GM12878 (cell line): ENCODE measurements around the gene PAN3. TPM values are rescaled to one million over a fixed set of nuclear protein-coding genes. Genes with fewer than 3 reads are reported as not detected.

Experiments used
- CEBPB ChIP-seq, 2 experiments: fragments of 150-350 bp in 1 of 2; IDR thresholded peaks; 2 replicates each; pipeline ENCODE4 v1.6.1; 2012 to 2014; ENCODE audit warnings: low read depth in 2 of 2, low read length in 2 of 2, borderline replicate concordance in 1 of 2, inconsistent platforms in 1 of 2
- CEBPZ ChIP-seq: fragments of 150-350 bp; IDR thresholded peaks from 2 replicates; pipeline ENCODE4 v1.6.1; 2016; ENCODE audit warnings: low read depth, low read length
- CHD2 ChIP-seq: IDR thresholded peaks from 2 replicates; pipeline ENCODE4 v1.6.1; 2011; ENCODE audit warnings: low read depth, low read length, improper control_type of control experiment, borderline replicate concordance
- ETV6 ChIP-seq, 2 experiments: fragments of 450-650 bp in 1 of 2; IDR thresholded peaks in 1 of 2; conservative IDR thresholded peaks in 1 of 2; 2 replicates each; pipeline ENCODE4 v1.6.1; 2014; ENCODE audit warnings: antibody characterized with exemption in 1 of 2, borderline replicate concordance in 1 of 2, low read depth in 1 of 2, mild to moderate bottlenecking in 1 of 2, moderate library complexity in 1 of 2
- FOXM1 ChIP-seq: IDR thresholded peaks from 2 replicates; pipeline ENCODE4 v1.6.1; 2012; ENCODE audit warnings: low read depth, mild to moderate bottlenecking, inconsistent platforms, low read length, moderate library complexity
- HDAC6 ChIP-seq: fragments of 200-600 bp; sonication (generic); IDR thresholded peaks from one replicate; pipeline ENCODE4 v1.8.0; 2017; ENCODE audit warnings: antibody characterized with exemption; ENCODE audit not compliant: unreplicated experiment
- IRF4 ChIP-seq: IDR thresholded peaks from 2 replicates; pipeline ENCODE4 v1.6.1; 2011; ENCODE audit warnings: low read depth, low read length
- KLF5 ChIP-seq: fragments of 450-650 bp; IDR thresholded peaks from 2 replicates; pipeline ENCODE4 v1.6.1; 2014; ENCODE audit warnings: mild to moderate bottlenecking; ENCODE audit not compliant: partially characterized antibody
- MYC ChIP-seq: IDR thresholded peaks from 2 replicates; pipeline ENCODE4 v1.6.1; 2011; ENCODE audit warnings: mild to moderate bottlenecking, low read length, moderate library complexity, inconsistent platforms; ENCODE audit not compliant: insufficient read depth, insufficient replicate concordance, insufficient read length, severe bottlenecking
- NR2C1 ChIP-seq: fragments of 450-650 bp; IDR thresholded peaks from 2 replicates; pipeline ENCODE4 v1.6.1; 2017; ENCODE audit warnings: antibody characterized with exemption, mild to moderate bottlenecking, moderate library complexity
- NR2C2 ChIP-seq: IDR thresholded peaks from 2 replicates; pipeline ENCODE4 v1.6.1; 2011; ENCODE audit warnings: borderline replicate concordance, low read depth; ENCODE audit not compliant: control insufficient read depth, insufficient read length
- RCOR1 ChIP-seq: conservative IDR thresholded peaks from 2 replicates; pipeline ENCODE4 v1.6.1; 2012; ENCODE audit warnings: low read depth, low read length, improper control_type of control experiment
- REST ChIP-seq: IDR thresholded peaks from 2 replicates; pipeline ENCODE4 v1.6.1; 2012; ENCODE audit warnings: mild to moderate bottlenecking, low read depth, low read length
- SMAD5 ChIP-seq: IDR thresholded peaks from 2 replicates; pipeline ENCODE4 v1.6.1; 2016; ENCODE audit warnings: antibody characterized with exemption, low read depth
- SUPT20H ChIP-seq: IDR thresholded peaks from 2 replicates; pipeline ENCODE4 v1.6.1; 2011; ENCODE audit warnings: low read depth, mild to moderate bottlenecking, low read length, moderate library complexity, borderline replicate concordance; ENCODE audit not compliant: control insufficient read depth
- TARDBP ChIP-seq: IDR thresholded peaks from 2 replicates; pipeline ENCODE4 v1.6.1; 2016; ENCODE audit warnings: borderline replicate concordance
- TCF7 ChIP-seq: IDR thresholded peaks from 2 replicates; pipeline ENCODE4 v1.6.1; 2014; ENCODE audit warnings: antibody characterized with exemption, borderline replicate concordance
- ZBED1 ChIP-seq: IDR thresholded peaks from 2 replicates; pipeline ENCODE4 v1.6.1; 2016; ENCODE audit warnings: borderline replicate concordance
- ZNF592 ChIP-seq: fragments of 450-650 bp; IDR thresholded peaks from 2 replicates; pipeline ENCODE4 v1.6.1; 2017; ENCODE audit warnings: mild to moderate bottlenecking, moderate library complexity
- ZNF622 ChIP-seq: fragments of 450-650 bp; IDR thresholded peaks from 2 replicates; pipeline ENCODE4 v1.6.1; 2017; ENCODE audit warnings: mild to moderate bottlenecking, inconsistent platforms
- polyA plus RNA-seq, 11 experiments: library from polyadenylated mRNA; depleted of rRNA in 4 of 11; unstranded in 6 of 11; stranded (reverse) in 5 of 11; fragments of >200 nt; fragmentation: Nextera tagmentation in 4 of 11; fragmentation: Illumina TruSeq in 1 of 11; extraction: Ambion mirVana in 4 of 11; extraction: Trizol in 1 of 11; gene quantifications; 1 replicate in 1 of 11; 2 replicates in 10 of 11; pipeline versions ENCODE4 v1.2.1 to v1.2.3, GENCODE V29; 2011 to 2016; ENCODE audit warnings: inconsistent platforms in 2 of 11, missing spikeins in 2 of 11, low read depth in 1 of 11
- total RNA-seq, 4 experiments: library from RNA; depleted of rRNA in 3 of 4; stranded (reverse); fragments of >200 nt in 3 of 4; fragmentation: Illumina TruSeq in 1 of 4; extraction: Trizol in 1 of 4; gene quantifications; 2 replicates each; pipeline versions ENCODE4 v1.2.1 to v1.2.3, GENCODE V29; 2013 to 2021

PAN3 gene
- total and polyA plus RNA-seq, 10 of the 15 experiments (the other 5 are each of a cell fraction or from before 2014, with no cell fraction given): 13.0 to 33.3 (median 19.9) TPM

GRCh38 chr13:28268800-28269223 is 130.5 kb downstream of the PAN3 start (continued):
- TF ChIP-seq REST: peak; percentile 47; the same call in 1 of the 2 replicates
- peak in 1 of 2 experiments; percentile 93; a peak in 2 of 4 replicates for TF ChIP-seq ETV6 (conservative IDR thresholded peaks at IDR 0.05 in 1 of 2, IDR thresholded peaks at IDR 0.05 in 1 of 2; ENCODE audit: borderline replicate concordance in 1 of 2, low read depth in 1 of 2)
- peak; percentile 98 for TF ChIP-seq ZBED1
- TF ChIP-seq RCOR1: peak; percentile 91; the same call in 1 of the 2 replicates
- TF ChIP-seq MYC: no peak
- peak in 1 of 2 experiments; percentile 99; a peak in 2 of 4 replicates for TF ChIP-seq CEBPB (IDR thresholded peaks at IDR 0.05; ENCODE audit: borderline replicate concordance in 1 of 2, low read depth in 2 of 2, low read length in 2 of 2)
- peak; percentile 83 for TF ChIP-seq TCF7
- no peak for TF ChIP-seq HDAC6
- TF ChIP-seq FOXM1: peak; percentile 100
- no peak for TF ChIP-seq TARDBP
- no peak for TF ChIP-seq SUPT20H
- TF ChIP-seq CEBPZ: no peak
- no peak for TF ChIP-seq ZNF622
- peak; percentile 38 for TF ChIP-seq KLF5
- no peak for TF ChIP-seq SMAD5
- TF ChIP-seq NR2C1: no peak
- TF ChIP-seq ZNF592: no peak
- no peak for TF ChIP-seq NR2C2
- peak; percentile 83; the same call in 1 of the 2 replicates for TF ChIP-seq CHD2
- peak; percentile 89 for TF ChIP-seq IRF4
